Right lobe of liver (tissue), 6 donors: ENCODE data around the gene MAP4K4. TPM values are rescaled to one million over a fixed set of nuclear protein-coding genes. Genes with fewer than 3 reads are reported as not detected.

Experiments used
- ATAC-seq, 4 donors: fragments of 200-7000 bp; cut with Tn5 transposase; one replicate each; pipeline ENCODE4 v1.9.1; 2020; ENCODE audit warnings: mild to moderate bottlenecking in 4 of 4, moderate library complexity in 4 of 4
- DNase-seq, 3 donors: peaks; one replicate each; pipeline ENCODE4 v3.0.0-alpha.2; 2020
- H3K27ac ChIP-seq, 3 donors: fragments of 200-600 bp; one replicate each; pipeline ENCODE4 v1.8.0; 2022
- H3K27me3 ChIP-seq, 2 donors: fragments of 200-600 bp; one replicate each; pipeline ENCODE4 v1.8.0; 2022
- H3K36me3 ChIP-seq, 4 donors: fragments of 200-600 bp; sonication (generic) in 1 of 4; one replicate each; pipeline versions ENCODE4 v1.5.1 to v1.8.0; 2017 to 2022; ENCODE audit warnings: control low read depth in 1 of 4
- H3K4me1 ChIP-seq, 4 donors: fragments of 200-600 bp; sonication (generic) in 1 of 4; one replicate each; pipeline versions ENCODE4 v1.5.1 to v1.8.0; 2017 to 2022; ENCODE audit warnings: control low read depth in 1 of 4
- H3K4me3 ChIP-seq, 3 donors: fragments of 200-600 bp; one replicate each; pipeline ENCODE4 v1.8.0; 2022
- H3K9me3 ChIP-seq, 4 donors: fragments of 200-600 bp; sonication (generic) in 1 of 4; one replicate each; pipeline versions ENCODE4 v1.5.1 to v1.8.0; 2017 to 2022; ENCODE audit warnings: control low read depth in 1 of 4
- CTCF ChIP-seq, 4 donors: fragments of 200-600 bp in 3 of 4; fragments of 450-650 bp in 1 of 4; IDR thresholded peaks; one replicate each; pipeline versions ENCODE4 v1.5.1 to v1.8.0; 2016 to 2022; ENCODE audit warnings: antibody characterized with exemption in 4 of 4, mild to moderate bottlenecking in 2 of 4
- POLR2A ChIP-seq: fragments of 450-650 bp; IDR thresholded peaks from one replicate; pipeline ENCODE4 v1.6.1; 2017; ENCODE audit warnings: antibody characterized with exemption, mild to moderate bottlenecking
- WGBS: methylation state at CpG from one replicate; pipeline ENCODE4 v1.1.6; 2018; ENCODE audit warnings: low coverage, low lambda C conversion rate; ENCODE audit not compliant: insufficient coverage; ENCODE audit errors: missing lambda C conversion rate; 5-methylcytosine and 5-hydroxymethylcytosine counted together
- intact Hi-C, 2 donors: fragments of 100-400 bp; cut with DNase I; formaldehyde crosslinking; loops; one replicate each; pipeline versions ENCODE4 v1.11.2 to v1.14.1; 2022
- total RNA-seq, 6 experiments: library from RNA; depleted of rRNA in 2 of 6; stranded (reverse); fragments of >200 nt in 2 of 6; fragmentation: NEBNext Ultra II Directional in 3 of 6; extraction: Animal tissue kit (Norgen Biotek cat#: 25700) in 3 of 6; gene quantifications; one replicate each; pipeline versions ENCODE4 v1.1.0 to v1.2.4, GENCODE V29; 2016 to 2023
- donor health status: DM: no; HTN: yes; CAD: no.
- donor health status: DM: no; HTN: no; CAD: no.
- donor health status: DM: no; HTN: no; CAD: no.
- donor health status: DM: no; HTN: yes; CAD: no.
- donor health status: DM: no; HTN: yes; CAD: no.

MAP4K4 gene
- total RNA-seq, 6 experiments from 2014 or later = 29.8 to 36.5 (median 31.1) TPM

GRCh38 chr2:101790857-101791256 is 93.3 kb downstream of the MAP4K4 start:
- DNase-seq = no peak
- ATAC-seq = peak in 3 of 4 donors; percentile 4 to 44 (median 15)
- H3K27ac ChIP-seq = peak overlapping the region in 1 of 3 donors; percentile 21
- peaks cover 0 to 45% (median 5%) of the 10 kb centered on the region in 4 donors for H3K4me1 ChIP-seq
- no peaks in the 10 kb centered on the region for H3K36me3 ChIP-seq
- no peak overlapping the region for H3K4me3 ChIP-seq
- TF ChIP-seq POLR2A (no peak), CTCF (IDR thresholded peaks at IDR 0.05) (no peak)
- 33% methylated on average over 4 of the region's 4 CpGs for whole genome bisulfite sequencing
- H3K27me3 ChIP-seq = no peaks in the 10 kb centered on the region
- intact Hi-C loops = no loop called here
- H3K9me3 ChIP-seq = no peaks in the 10 kb centered on the region

GRCh38 chr2:101792208-101792607 is 94.7 kb downstream of the MAP4K4 start:
- 89% methylated on average over 5 of the region's 5 CpGs for WGBS
- TF ChIP-seq POLR2A = no peak
- TF ChIP-seq CTCF (IDR thresholded peaks at IDR 0.05) = no peak
- no peaks in the 10 kb centered on the region for H3K36me3 ChIP-seq
- peaks cover 0 to 51% (median 5%) of the 10 kb centered on the region in 4 donors for H3K4me1 ChIP-seq
- intact Hi-C loops = no loop called here
- ATAC-seq (no peak), DNase-seq (no peak)
- no peaks in the 10 kb centered on the region for H3K9me3 ChIP-seq
- no peak overlapping the region for H3K27ac ChIP-seq
- H3K4me3 ChIP-seq = no peak overlapping the region
- H3K27me3 ChIP-seq = no peaks in the 10 kb centered on the region

- Histone ChIP-seq H3K27ac (no peak overlapping the region), H3K36me3 (no peaks in the 10 kb centered on the region), H3K4me1 (peaks cover 0 to 51% (median 5%) of the 10 kb centered on the region in 4 donors), H3K27me3 (no peaks in the 10 kb centered on the region), H3K4me3 (no peak overlapping the region), H3K9me3 (no peaks in the 10 kb centered on the region)
- 59% methylated on average over 3 of the region's 3 CpGs for WGBS
- TF ChIP-seq POLR2A = no peak
- peak in 1 of 4 donors; percentile 7 for TF ChIP-seq CTCF (IDR thresholded peaks at IDR 0.05)
- intact Hi-C loops = no loop called here
- peak in 1 of 4 donors; percentile 11 for ATAC-seq
- no peak for DNase-seq
Observed at GRCh38 chr2:101793277-101793969, 95.9 kb downstream of the MAP4K4 start.

- H3K36me3 ChIP-seq = no peaks in the 10 kb centered on the region
- H3K9me3 ChIP-seq = no peaks in the 10 kb centered on the region
- no peak overlapping the region for H3K27ac ChIP-seq
- no peaks in the 10 kb centered on the region for H3K27me3 ChIP-seq
- no peak overlapping the region for H3K4me3 ChIP-seq
- 46% methylated on average over 2 of the region's 2 CpGs for WGBS
- intact Hi-C loops = no loop called here
- H3K4me1 ChIP-seq = peaks cover 0 to 44% (median 2%) of the 10 kb centered on the region in 4 donors
- no peak for DNase-seq
- peak in 2 of 4 donors; percentile 41 to 49 for ATAC-seq
- TF ChIP-seq CTCF (IDR thresholded peaks at IDR 0.05) = no peak
- TF ChIP-seq POLR2A = no peak
Observed at GRCh38 chr2:101794141-101794540, 96.6 kb downstream of the MAP4K4 start.
